ENCODE measurements around the gene TULP1. TPM values are rescaled to one million over a fixed set of nuclear protein-coding genes. Genes with fewer than 3 reads are reported as not detected.
"Not testable (repeated sequence)": the region's sequence is repeated elsewhere in the genome, so short reads cannot be mapped to it uniquely, and the experiment has no call there.

The TULP1 gene
- total and polyA plus RNA-seq, 10 donors = 0.03 to 0.09 (median 0.04) TPM; not detected in 7

- WGBS, 5 donors = 86 to 93% (median 91%) methylated on average over 9 of the region's 9 CpGs
- intact Hi-C loops (cut with DNase I; ENCODE audit: low total_unique reads) = loop anchor here (5.0 kb wide), 1 partner anchor 218 kb away; the partner anchor contains the start of gene ARMC12
- Histone ChIP-seq H3K27me3 (replicated peaks in 1 of 7) (peaks cover 0 to 13% (median 0%) of the 10 kb centered on the region in 7 donors), H3K9me3 (no peaks in the 10 kb centered on the region), H3K27ac (no peak overlapping the region), H3K4me3 (no peak overlapping the region), H3K36me3 (no peaks in the 10 kb centered on the region), H3K4me1 (peaks cover 0 to 20% (median 14%) of the 10 kb centered on the region in 6 donors)
- TF ChIP-seq POLR2A (IDR thresholded peaks at IDR 0.05) = no peak
- TF ChIP-seq CTCF (IDR thresholded peaks at IDR 0.05 in 8 of 11, conservative IDR thresholded peaks at IDR 0.05 in 3 of 11) = no peak
- no peak for TF ChIP-seq POLR2AphosphoS5 (IDR thresholded peaks at IDR 0.05)
- DNase-seq = no peak
These were observed 6.8 kb upstream of the TULP1 start for GRCh38 chr6:35519313-35520015.

GRCh38 chr6:35518566-35519312 lies 6.0 kb upstream of the TULP1 start:
- no peak for DNase-seq
- Histone ChIP-seq H3K27ac (no peak overlapping the region), H3K9me3 (no peaks in the 10 kb centered on the region), H3K4me1 (peaks cover 0 to 18% (median 14%) of the 10 kb centered on the region in 6 donors), H3K27me3 (replicated peaks in 1 of 7) (peaks cover 0 to 13% (median 0%) of the 10 kb centered on the region in 7 donors), H3K4me3 (no peak overlapping the region), H3K36me3 (no peaks in the 10 kb centered on the region)
- WGBS, 5 donors = 90 to 98% (median 95%) methylated on average over 6 of the region's 6 CpGs
- no peak for TF ChIP-seq POLR2A (IDR thresholded peaks at IDR 0.05)
- no peak for TF ChIP-seq CTCF (IDR thresholded peaks at IDR 0.05 in 8 of 11, conservative IDR thresholded peaks at IDR 0.05 in 3 of 11)
- TF ChIP-seq POLR2AphosphoS5 (IDR thresholded peaks at IDR 0.05) = no peak
- intact Hi-C loops (cut with DNase I; ENCODE audit: low total_unique reads) = no loop called here

DNA sequence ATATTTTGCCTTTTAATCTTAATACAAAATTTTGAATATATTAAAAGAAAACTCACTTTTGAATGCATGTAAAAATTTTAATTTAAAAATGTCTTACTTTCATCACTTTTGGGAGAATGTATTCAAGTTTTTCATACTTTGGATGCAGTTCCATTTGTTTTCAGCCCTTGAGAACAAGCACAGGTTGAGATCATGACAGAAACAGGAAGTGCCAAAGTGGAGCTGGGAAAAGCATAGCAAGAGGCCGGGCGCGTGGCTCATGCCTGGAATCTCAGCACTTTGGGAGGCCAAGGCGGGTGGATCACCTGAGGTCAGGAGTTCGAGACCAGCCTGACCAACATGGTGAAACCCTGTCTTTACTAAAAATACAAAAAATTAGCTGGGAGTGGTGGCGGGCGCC lies 5.3 kb upstream of the TULP1 start:
- peaks cover 0 to 19% (median 0%) of the 10 kb centered on the region in 7 donors for H3K27me3 ChIP-seq (replicated peaks in 1 of 7)
- H3K4me1 ChIP-seq = peaks cover 0 to 10% (median 8%) of the 10 kb centered on the region in 6 donors
- H3K4me3 ChIP-seq; intact Hi-C loops (cut with DNase I; ENCODE audit: low total_unique reads); H3K27ac ChIP-seq; DNase-seq; H3K9me3 ChIP-seq; H3K36me3 ChIP-seq: not testable (repeated sequence)
- WGBS, 5 donors = 73 to 81% (median 78%) methylated on average over 7 of the region's 7 CpGs

GRCh38 chr6:35516712-35517111 lies 4.0 kb upstream of the TULP1 start:
- no peaks in the 10 kb centered on the region for H3K9me3 ChIP-seq
- 60 to 72% (median 68%) methylated on average over 6 of the region's 6 CpGs for WGBS, 5 donors
- H3K4me1 ChIP-seq = peaks cover 0 to 7% (median 0%) of the 10 kb centered on the region in 6 donors
- no peaks in the 10 kb centered on the region for H3K36me3 ChIP-seq
- H3K4me3 ChIP-seq = no peak overlapping the region
- H3K27ac ChIP-seq = no peak overlapping the region
- TF ChIP-seq POLR2AphosphoS5 (IDR thresholded peaks at IDR 0.05) (no peak), POLR2A (IDR thresholded peaks at IDR 0.05) (no peak), CTCF (IDR thresholded peaks at IDR 0.05 in 8 of 11, conservative IDR thresholded peaks at IDR 0.05 in 3 of 11) (no peak)
- H3K27me3 ChIP-seq (replicated peaks in 1 of 7) = peaks cover 0 to 23% (median 8%) of the 10 kb centered on the region in 7 donors
- no peak for DNase-seq
- intact Hi-C loops (cut with DNase I; ENCODE audit: low total_unique reads) = no loop called here

DNA sequence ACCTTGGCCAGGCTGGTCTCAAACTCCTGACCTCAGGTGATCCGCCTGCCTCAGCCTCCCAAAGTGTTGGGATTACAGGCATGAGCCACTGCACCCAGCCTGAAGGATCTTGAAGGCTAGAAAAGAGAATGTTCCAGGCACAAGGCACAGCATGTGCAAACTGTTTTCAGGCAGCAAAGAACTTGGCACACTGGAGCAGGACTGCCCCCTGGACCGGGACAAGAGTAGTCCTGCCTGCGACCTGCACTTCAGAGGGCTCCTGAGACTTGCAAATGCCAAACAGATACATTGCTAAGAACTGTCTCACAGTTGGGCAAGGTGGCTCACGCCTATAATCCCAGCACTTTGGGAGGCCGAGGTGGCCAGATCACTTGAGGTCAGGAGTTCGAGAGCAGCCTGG lies 3.2 kb upstream of the TULP1 start:
- H3K27ac ChIP-seq; H3K4me3 ChIP-seq; DNase-seq; H3K36me3 ChIP-seq; H3K9me3 ChIP-seq; intact Hi-C loops (cut with DNase I; ENCODE audit: low total_unique reads): not testable (repeated sequence)
- 74 to 91% (median 88%) methylated on average over 6 of the region's 6 CpGs for WGBS, 5 donors
- Histone ChIP-seq H3K4me1 (peaks cover 0 to 11% (median 2%) of the 10 kb centered on the region in 6 donors), H3K27me3 (replicated peaks in 1 of 7) (peaks cover 0 to 27% (median 16%) of the 10 kb centered on the region in 7 donors)
